T-helper 1 cell treated with Interleukin-12 subunit alpha and Interleukin-12 subunit beta and Interleukin-4 antibody, amounts not matched to agents 30 ng/mL and 1 ng/mL, for 36 hours (primary cell): ENCODE data around the gene RORB. TPM values are rescaled to one million over a fixed set of nuclear protein-coding genes. Genes with fewer than 3 reads are reported as not detected.

Source experiments
- intact Hi-C: fragments of 100-400 bp; cut with micrococcal nuclease; formaldehyde crosslinking; loops from one replicate; pipeline ENCODE4 v1.15.1; 2024
- total RNA-seq: library from RNA; stranded (reverse); gene quantifications from 2 replicates; pipeline ENCODE4 v1.2.3, GENCODE V29; 2022

Gene RORB
- total RNA-seq, 1 donor from 2014 or later: 0.27 TPM

GRCh38 chr9:74697535-74697934 lies 200.4 kb downstream of the RORB start:
- intact Hi-C loops: no loop called here

- intact Hi-C loops: no loop called here
Observed at GRCh38 chr9:74711341-74711740, 214.2 kb downstream of the RORB start.

- intact Hi-C loops: no loop called here
Observed at GRCh38 chr9:74718709-74719108, 221.6 kb downstream of the RORB start.

GRCh38 chr9:74719306-74719705 lies 222.2 kb downstream of the RORB start:
- intact Hi-C loops: no loop called here

GRCh38 chr9:74721696-74722660 lies 224.8 kb downstream of the RORB start:
- intact Hi-C loops: no loop called here

- intact Hi-C loops: no loop called here
Observed at GRCh38 chr9:74724317-74724716, 227.2 kb downstream of the RORB start.

- intact Hi-C loops: no loop called here
Observed at GRCh38 chr9:74726581-74726980, 229.4 kb downstream of the RORB start.

- intact Hi-C loops: no loop called here
Observed at GRCh38 chr9:74728176-74728575, 231.0 kb downstream of the RORB start.

- intact Hi-C loops: no loop called here
Observed at GRCh38 chr9:74729136-74729695, 232.1 kb downstream of the RORB start.

- intact Hi-C loops: no loop called here
Observed at GRCh38 chr9:74735761-74736160, 238.6 kb downstream of the RORB start.

GRCh38 chr9:74736646-74737045 lies 239.5 kb downstream of the RORB start:
- intact Hi-C loops: no loop called here

GRCh38 chr9:74742191-74742790 lies 245.2 kb downstream of the RORB start:
- intact Hi-C loops: loop anchor here (2.0 to 5.0 kb wide), 2 partner anchors 163 to 1060 kb away; no protein-coding TSS in a partner anchor
